ENCODE results near the gene TCF12.
"Not testable (repeated sequence)": the region's sequence is repeated elsewhere in the genome, so short reads cannot be mapped to it uniquely, and the experiment has no call there.

TCF12 gene

GRCh38 chr15:56916825-56917477, 1.5 kb upstream of the TCF12 start:
- DNase-seq (ENCODE audit: low read depth in 2 of 2): no peak

- DNase-seq (ENCODE audit: low read depth in 2 of 2): no peak
These were observed 795 bp upstream of the TCF12 start for GRCh38 chr15:56917652-56918045.

DNA sequence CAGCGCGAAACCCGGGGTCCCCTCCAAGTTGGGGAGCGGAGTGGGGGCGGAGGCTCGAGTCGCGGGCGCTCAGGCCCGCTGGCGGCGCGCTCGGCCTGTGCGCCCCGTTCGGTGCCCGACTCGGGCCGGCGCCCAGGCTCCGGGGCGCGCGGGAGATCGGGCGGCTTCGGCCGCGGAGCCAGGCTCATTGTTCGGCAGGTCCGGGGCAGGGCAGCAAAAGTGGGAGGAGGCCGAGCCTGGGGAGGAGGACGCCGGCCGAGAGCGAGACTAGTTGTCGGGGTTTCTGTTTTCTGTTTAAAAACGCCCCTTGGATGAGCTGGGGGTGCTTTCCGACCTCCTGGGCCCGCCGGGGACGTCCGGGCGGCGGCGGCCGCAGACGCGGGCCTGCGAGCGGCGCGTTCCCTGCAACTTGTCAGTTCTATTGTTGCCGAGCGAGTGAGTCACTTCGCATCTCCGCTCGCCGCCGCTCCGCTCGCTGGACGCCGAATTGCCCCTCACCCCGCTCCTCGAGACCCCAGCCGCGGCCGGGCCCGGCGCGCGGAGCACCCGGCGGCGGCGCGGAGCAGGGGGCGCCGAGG, 676 bp downstream of the TCF12 start:
- DNase-seq (ENCODE audit: low read depth in 2 of 2): peak; percentile 30 to 34

GRCh38 chr15:56919609-56920366, 1.3 kb downstream of the TCF12 start:
- DNase-seq (ENCODE audit: low read depth in 2 of 2): peak; percentile 6

- no peak for DNase-seq (ENCODE audit: low read depth in 2 of 2)
These were observed 1.9 kb downstream of the TCF12 start for GRCh38 chr15:56920367-56920627.

- no peak for DNase-seq (ENCODE audit: low read depth in 2 of 2)
These were observed 4.7 kb downstream of the TCF12 start for GRCh38 chr15:56923174-56923591.

DNA sequence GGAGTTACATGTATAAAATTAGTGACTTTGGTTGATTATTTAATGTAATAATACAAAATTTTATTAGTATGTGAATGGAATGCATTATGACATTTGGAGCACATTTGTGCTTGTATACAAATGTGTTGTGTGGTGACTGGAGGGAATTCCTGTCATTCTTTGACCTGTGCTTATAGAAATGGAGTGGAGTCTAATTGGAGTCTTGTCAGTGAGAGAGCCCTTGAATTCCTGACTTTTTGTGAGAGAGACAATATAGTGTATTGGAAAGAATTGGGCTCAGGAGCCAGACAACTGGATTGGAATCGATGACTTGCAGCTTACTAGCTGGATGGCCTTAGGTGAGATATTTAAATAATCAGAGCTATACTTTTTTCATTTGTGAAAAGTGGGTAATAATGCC, 9.4 kb downstream of the TCF12 start:
- no peak for DNase-seq (ENCODE audit: low read depth in 2 of 2)

GRCh38 chr15:56929399-56929798, 11.0 kb downstream of the TCF12 start:
- DNase-seq (ENCODE audit: low read depth in 2 of 2): no peak

GRCh38 chr15:56929933-56930332, 11.5 kb downstream of the TCF12 start:
- no peak for DNase-seq (ENCODE audit: low read depth in 2 of 2)

- DNase-seq (ENCODE audit: low read depth in 2 of 2): no peak
These were observed 12.3 kb downstream of the TCF12 start for GRCh38 chr15:56930669-56931313.

DNA sequence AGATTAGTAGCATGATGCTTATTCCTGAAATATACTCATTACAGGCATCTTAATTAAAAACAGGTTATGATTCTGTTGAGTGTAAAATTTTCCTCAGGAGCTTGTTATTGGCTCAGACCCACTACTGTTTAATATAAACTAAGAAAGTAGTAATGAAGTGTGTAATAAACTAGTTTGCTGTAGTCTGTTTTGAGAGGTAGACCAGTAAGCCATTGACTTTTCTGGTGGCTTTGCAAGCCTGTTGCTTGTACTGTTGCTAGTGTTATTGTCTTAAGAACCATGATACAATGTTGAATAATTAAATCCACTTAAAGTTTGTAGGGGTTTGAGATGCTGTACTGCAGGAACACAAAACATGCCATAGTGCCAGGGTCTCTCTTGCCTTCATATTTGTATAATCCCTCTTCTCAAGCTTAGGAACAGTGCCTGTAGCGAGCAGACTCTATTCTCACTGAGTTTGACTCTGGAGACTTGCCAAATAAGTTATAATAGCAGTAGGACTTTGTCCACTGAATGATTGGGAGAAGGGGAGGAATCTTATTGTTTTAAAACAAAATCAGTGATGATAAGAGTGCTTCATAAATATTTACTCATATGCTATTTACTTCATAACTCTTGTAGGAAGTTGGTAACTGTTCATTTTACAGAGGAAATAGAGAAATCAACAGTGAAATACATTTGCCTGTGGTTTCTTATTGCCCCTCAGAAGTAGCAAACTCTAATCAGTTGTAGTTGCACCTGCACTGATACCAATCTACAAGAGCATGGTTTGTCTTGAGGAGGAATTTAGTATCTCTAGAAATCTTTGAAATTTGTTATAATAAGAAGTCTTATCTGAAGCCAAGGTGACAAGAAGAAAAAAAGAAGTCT, 13.4 kb downstream of the TCF12 start:
- DNase-seq (ENCODE audit: low read depth in 2 of 2): no peak

- DNase-seq (ENCODE audit: low read depth in 2 of 2): not testable (repeated sequence)
These were observed 14.0 kb downstream of the TCF12 start for GRCh38 chr15:56932509-56932868.

- no peak for DNase-seq (ENCODE audit: low read depth in 2 of 2)
These were observed 15.0 kb downstream of the TCF12 start for GRCh38 chr15:56933410-56933809.

DNA sequence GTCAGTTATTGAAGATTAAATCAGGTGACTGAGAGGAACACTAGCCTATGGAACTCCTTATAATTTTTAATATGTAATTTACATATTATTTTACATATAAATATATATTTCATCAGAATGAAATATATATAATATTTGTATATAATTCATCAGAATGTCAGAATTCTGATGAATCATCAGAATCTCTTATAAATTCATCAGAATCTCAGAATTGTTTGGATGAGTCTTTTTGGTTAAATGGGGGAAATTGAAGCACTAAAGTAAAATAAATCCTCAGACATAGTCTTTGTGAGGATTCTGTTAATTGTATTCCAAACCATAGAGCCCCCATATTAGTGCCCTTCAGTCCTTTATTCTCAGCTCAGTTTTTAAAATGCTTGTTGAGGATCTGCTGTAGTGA, 15.4 kb downstream of the TCF12 start:
- DNase-seq (ENCODE audit: low read depth in 2 of 2): no peak

GRCh38 chr15:56934269-56934668, 15.8 kb downstream of the TCF12 start:
- DNase-seq (ENCODE audit: low read depth in 2 of 2): no peak

DNA sequence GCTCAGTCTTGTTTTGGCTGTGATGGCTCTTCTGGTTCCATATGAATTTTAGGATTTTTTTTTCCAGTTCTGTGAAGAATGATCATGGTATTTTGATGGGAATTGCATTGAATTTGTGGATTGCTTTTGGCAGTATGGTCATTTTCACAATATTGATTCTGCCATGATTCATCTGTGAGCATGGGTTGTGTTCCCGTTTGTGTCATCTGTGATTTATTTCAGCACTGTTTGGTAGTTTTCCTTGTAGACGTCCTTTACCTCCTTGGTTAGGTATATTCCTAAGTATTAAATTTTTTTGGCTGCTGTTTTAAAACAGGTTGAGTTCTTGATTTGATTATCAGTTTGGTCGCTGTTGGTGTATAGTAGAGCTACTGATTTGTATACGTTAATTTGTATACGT, 18.5 kb downstream of the TCF12 start:
- DNase-seq (ENCODE audit: low read depth in 2 of 2): no peak

DNA sequence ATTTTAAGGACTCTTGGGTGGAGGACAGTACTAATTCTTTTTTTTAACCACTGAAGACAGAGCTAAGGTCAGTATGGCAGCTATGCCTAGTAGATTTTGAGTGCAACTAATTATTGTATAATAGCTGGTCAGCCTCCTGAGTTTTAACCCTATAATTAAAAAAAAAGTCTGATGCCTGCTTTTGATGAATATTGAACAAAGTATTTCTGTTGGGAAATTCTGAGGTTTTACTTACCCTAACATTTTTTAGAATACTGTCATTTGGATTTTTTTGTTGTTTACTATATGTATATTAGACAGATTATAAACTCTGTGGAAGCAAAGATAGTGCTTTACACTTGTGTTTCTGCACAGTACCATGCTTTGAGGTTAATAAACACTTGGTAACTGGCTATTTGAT, 20.8 kb downstream of the TCF12 start:
- DNase-seq (ENCODE audit: low read depth in 2 of 2): no peak

DNA sequence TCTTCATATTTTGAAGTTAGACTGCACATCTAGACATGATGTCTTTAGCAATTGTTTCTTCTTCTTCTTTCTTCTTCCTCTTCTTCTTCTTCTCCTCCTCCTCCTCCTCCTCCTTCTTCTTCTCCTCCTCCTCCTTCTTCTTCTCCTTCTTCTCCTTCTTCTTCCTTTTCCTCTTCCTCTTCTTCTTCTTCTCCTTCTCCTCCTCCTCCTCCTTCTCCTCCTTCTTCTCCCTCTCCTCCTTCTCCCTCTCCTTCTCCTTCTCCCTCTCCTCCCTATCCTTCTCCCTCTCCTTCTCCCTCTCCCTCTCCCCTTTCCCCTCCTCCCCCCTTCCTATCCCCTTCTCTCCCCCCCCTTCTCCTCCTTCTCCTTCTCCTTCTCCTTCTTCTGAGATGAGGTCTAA, 21.9 kb downstream of the TCF12 start:
- DNase-seq (ENCODE audit: low read depth in 2 of 2): no peak

DNA sequence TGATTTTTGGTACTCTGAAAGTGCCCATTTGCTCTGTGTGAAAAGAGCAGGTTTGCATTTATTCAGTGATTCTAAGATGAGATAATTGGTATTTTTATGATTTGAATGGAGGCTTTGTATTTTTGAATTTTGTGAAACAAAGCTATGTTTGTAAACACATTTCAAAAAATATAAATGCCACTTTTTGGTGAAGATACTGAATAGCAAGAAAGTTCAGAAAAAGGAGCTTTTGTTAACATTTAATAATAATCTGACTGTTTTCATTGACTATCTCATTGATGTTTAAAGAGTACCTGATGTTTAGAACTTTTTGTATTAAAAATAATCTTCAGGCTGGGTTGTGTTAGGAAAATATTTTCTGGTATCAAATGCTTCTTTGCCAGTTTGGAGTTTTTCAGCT, 23.7 kb downstream of the TCF12 start:
- no peak for DNase-seq (ENCODE audit: low read depth in 2 of 2)

DNA sequence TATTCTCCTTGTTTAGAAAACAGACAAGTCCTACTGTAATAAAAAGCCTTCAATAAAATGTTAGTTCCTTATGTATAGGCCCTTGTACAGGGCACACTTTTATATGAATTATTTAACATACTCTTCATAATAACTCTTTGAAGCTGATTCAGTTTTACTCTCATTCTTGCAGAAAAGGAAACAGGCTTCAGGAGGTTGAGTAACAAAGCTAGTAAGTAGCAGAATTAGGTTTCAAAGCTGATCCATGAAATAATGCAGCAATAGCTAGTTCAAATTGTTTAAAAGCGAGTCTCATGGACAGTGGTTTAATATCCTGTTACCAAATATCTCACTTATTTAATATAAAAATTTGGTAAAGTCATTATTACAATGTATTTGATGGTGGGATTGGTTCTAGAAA, 25.0 kb downstream of the TCF12 start:
- no peak for DNase-seq (ENCODE audit: low read depth in 2 of 2)

- no peak for DNase-seq (ENCODE audit: low read depth in 2 of 2)
These were observed 26.0 kb downstream of the TCF12 start for GRCh38 chr15:56944485-56944884.

DNA sequence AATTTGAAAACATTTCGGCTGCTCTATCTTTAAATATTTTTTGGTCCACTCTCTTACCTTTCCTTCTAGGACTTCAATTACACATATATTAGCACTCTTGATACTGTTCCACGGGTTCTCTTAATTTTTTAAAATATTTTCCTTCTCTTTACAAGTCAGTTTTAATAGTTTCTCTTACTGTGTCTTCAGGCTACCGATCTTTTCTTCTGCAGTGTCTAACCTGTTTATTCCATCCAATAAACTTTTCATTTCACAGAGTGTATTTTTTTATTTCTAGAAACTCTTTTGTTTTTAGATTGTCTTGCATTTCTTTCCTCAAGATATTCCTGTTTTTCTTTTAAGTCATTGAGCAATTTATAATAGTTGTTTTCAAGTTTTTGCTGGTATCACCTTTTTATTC, 27.7 kb downstream of the TCF12 start:
- DNase-seq (ENCODE audit: low read depth in 2 of 2): no peak
